Omental fat pad (tissue), 4 donors: Measurements from ENCODE around the gene TARS2. TPM values are rescaled to one million over a fixed set of nuclear protein-coding genes. Genes with fewer than 3 reads are reported as not detected.
A peak's percentile ranks its signal among the peaks of the same experiment; 100 is the strongest.

Source experiments
- ATAC-seq: fragments of 150-250 bp; one replicate; pipeline ENCODE4 v1.9.1; 2016; ENCODE audit warnings: mild to moderate bottlenecking, moderate library complexity; ENCODE audit not compliant: low FRiP score
- DNase-seq: peaks from one replicate; pipeline ENCODE4 v3.0.0-alpha.2; 2019; ENCODE audit warnings: low spot score
- CTCF ChIP-seq, 3 donors: fragments of 450-650 bp; IDR thresholded peaks; one replicate each; pipeline ENCODE4 v1.5.1; 2016 to 2017; ENCODE audit warnings: antibody characterized with exemption in 3 of 3, mild to moderate bottlenecking in 3 of 3, moderate library complexity in 2 of 3
- total RNA-seq, 4 donors: library from RNA; depleted of rRNA; stranded (reverse); fragments of >200 nt; gene quantifications; one replicate each; pipeline ENCODE4 v1.1.0, GENCODE V29; 2016

Gene TARS2
- total RNA-seq, 4 donors from 2014 or later = 7.0 to 10.9 (median 10.0) TPM

- no peak for TF ChIP-seq CTCF (IDR thresholded peaks at IDR 0.05)
- ATAC-seq = no peak
Measured at GRCh38 chr1:150521196-150521968, 34.2 kb downstream of the TARS2 start.

GRCh38 chr1:150525348-150525747 is 38.1 kb downstream of the TARS2 start:
- DNase-seq = no peak
- no peak for ATAC-seq
- TF ChIP-seq CTCF (IDR thresholded peaks at IDR 0.05) = no peak

More at GRCh38 chr1:150521196-150521968, 34.2 kb downstream of the TARS2 start:
- DNase-seq = no peak

GRCh38 chr1:150528196-150528595 is 41.0 kb downstream of the TARS2 start:
- DNase-seq (no peak), ATAC-seq (no peak)
- no peak for TF ChIP-seq CTCF (IDR thresholded peaks at IDR 0.05)

GRCh38 chr1:150529017-150529416 is 41.8 kb downstream of the TARS2 start:
- ATAC-seq = peak; percentile 53
- no peak for DNase-seq
- TF ChIP-seq CTCF (IDR thresholded peaks at IDR 0.05) = no peak

GRCh38 chr1:150530491-150531159 is 43.4 kb downstream of the TARS2 start:
- TF ChIP-seq CTCF (IDR thresholded peaks at IDR 0.05) = no peak
- DNase-seq (no peak), ATAC-seq (no peak)

GRCh38 chr1:150532860-150533259 is 45.6 kb downstream of the TARS2 start:
- ATAC-seq = no peak
- no peak for DNase-seq
- no peak for TF ChIP-seq CTCF (IDR thresholded peaks at IDR 0.05)

- TF ChIP-seq CTCF (IDR thresholded peaks at IDR 0.05) = no peak
- ATAC-seq (no peak), DNase-seq (no peak)
Measured at GRCh38 chr1:150534002-150534401, 46.8 kb downstream of the TARS2 start.
